DMS153 treated with DMSO at 0.1 percent for 48 hours (cell line): ENCODE data around the gene ZNF75A.

ENCODE experiments used
- DNase-seq: peaks from one replicate; lab custom pipeline; 2025; ENCODE audit not compliant: unreplicated experiment; lab: John Stamatoyannopoulos, UW

The ZNF75A gene

GRCh38 chr16:3364774-3365427 is 59.6 kb downstream of the ZNF75A start:
- no peak for DNase-seq
